Renal cortical epithelial cell (primary cell): ENCODE results near the gene ADCY3. TPM values are rescaled to one million over a fixed set of nuclear protein-coding genes. Genes with fewer than 3 reads are reported as not detected.
A peak's percentile ranks its signal among the peaks of the same experiment; 100 is the strongest.

Source experiments
- DNase-seq: peaks from one replicate; pipeline ENCODE4 v3.0.0-alpha.2; 2011; ENCODE audit warnings: low read depth
- total RNA-seq: library from RNA; depleted of rRNA; stranded (reverse); fragments of >200 nt; gene quantifications from 2 replicates; pipeline ENCODE4 v1.2.3, GENCODE V29; 2014

The ADCY3 gene
- total RNA-seq, 1 donor from 2014 or later = 16.5 TPM

DNA sequence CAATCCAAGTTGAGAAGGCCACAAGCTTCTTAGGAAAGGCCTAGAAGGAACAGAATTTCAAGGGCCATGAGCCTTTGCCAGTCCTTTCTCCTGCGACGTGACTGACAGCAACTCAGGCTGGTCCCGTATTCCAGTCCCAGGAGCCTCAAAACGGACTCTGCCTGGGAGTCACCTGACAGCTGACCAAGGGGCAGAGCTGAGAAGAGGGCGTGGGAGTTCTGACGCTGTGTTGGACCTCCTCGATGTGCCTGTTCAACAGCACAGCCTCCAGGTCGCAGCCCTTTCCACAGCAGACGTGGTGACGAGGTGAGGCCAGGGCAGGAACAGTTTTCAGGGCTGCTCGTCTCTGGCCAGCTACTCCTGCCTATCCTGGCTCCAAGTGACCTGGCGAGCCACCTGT is 89.3 kb downstream of the ADCY3 start:
- no peak for DNase-seq

GRCh38 chr2:24830351-24830750 is 89.7 kb downstream of the ADCY3 start:
- peak; percentile 49 for DNase-seq

DNA sequence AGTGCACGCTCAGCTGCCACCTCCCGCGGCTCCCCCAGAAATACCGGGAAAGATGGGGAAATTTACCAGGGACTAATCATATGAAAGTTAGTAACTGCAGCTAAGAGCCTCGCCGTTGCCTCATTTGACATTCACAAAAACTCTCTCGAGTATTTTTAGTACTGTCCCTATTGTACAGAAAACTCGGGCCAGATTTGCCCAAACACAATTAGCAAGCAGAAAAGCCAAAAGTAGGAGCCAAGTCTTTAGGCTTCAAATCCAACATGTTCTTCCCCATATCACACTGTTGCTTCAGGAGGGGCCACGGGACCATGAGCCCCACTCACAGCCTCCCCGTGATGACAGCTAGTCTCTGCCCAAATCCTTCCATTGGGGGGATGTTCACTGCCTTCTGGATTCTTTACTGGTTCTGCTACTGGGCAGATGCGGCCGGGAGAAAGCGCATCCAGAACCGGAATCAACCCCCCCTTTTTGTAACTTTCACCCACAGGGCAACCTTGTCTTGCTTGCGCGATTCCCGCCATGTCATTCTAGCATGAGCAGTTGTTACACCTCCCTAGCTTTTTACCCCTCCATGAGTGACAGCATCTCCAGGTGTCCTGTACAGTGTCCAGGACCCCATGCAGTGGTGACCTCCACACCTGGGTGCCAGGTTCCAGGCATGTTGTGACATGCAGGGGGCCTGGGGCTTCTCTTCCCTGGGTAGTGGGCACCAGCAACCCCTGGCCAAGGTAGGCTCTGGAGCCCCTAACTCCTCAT is 91.6 kb downstream of the ADCY3 start:
- no peak for DNase-seq

GRCh38 chr2:24827321-24828237 is 92.5 kb downstream of the ADCY3 start:
- DNase-seq = peak; percentile 79

DNA sequence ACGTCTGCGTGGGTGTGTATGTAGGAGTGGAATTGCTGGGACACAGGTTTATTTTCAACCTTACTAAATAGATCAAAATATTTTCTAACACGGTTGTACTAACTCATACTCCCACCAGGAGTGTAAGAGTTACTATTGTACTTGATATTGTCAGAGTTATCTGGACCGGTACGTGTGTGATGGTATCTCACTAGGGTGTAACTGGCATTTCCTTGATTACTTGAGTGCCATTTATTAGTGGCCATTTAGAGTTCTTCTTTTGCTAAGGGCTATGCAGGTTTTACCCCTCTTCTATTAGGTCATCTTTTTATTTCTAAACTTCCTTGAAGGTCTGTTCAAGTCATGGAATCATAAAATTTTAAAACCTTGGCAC is 93.3 kb downstream of the ADCY3 start:
- DNase-seq = no peak

GRCh38 chr2:24825883-24826772 is 93.9 kb downstream of the ADCY3 start:
- no peak for DNase-seq

DNA sequence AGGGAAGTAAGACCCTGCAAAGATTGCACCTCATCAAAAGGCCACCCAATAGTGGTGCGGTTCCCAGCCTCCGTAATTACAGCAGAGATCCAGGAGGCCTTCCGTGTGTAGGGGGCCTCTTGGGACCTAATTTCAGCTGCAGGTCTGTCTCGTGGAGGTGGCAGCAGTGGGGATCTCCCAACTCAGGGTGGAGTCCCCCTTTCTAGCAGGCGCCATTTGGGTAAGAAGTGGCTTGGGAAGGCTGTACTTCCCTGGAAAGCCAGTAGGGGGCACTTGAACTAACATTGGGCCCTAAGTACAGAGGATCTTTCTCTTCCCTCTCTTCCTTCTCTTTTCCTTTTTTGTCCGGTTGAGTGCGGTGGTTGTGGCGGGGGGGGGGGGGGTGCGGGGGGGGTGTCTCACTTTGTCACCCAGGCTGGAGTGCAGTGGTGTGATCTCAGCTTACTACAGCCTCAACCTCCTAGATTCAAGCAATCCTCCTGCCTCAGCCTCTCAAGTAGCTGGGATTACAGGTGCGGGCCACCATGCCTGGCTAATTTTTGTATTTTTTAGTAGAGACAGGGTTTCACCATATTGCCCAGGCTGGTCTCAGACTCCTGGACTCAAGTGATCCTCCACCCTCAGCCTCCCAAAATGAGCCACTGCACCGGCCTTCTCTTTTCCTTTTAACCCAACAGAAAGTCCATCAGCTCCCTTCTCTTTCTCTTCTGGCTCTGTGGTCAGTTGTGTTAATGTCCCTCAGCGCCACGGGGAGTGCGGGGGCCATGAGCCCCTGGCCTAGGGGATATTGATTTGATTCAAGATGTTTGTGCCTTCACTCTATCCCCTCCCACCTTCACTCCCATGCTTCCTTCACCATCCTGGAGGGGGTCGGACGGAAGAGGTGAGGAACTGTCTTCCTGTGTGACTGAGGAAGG is 94.8 kb downstream of the ADCY3 start:
- no peak for DNase-seq

DNA sequence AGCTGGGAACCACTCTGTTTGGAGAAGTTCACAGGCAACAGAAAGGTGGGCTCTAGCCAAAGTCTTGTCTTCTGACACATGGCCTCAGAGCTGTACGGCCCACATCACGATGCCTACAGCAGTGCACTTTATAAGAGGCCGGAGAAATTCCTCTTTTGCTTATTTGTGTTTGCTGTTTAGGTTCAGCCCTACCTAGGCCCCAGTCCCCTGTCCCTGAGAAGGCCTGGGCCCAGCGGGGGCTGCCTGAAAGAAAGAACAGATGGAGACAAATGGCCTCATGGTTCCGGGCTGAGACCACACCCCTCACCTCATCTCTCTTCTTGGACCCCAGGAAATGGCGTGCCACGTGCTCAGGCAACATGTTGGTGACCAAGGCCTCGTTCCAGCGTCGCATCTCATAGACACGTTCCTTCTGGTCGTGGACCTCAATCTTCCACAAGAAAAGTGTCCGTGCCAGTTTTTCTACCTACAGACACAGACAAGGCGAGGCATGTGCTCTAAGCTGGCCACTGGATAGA is 95.9 kb downstream of the ADCY3 start:
- no peak for DNase-seq

GRCh38 chr2:24822049-24822706 is 97.9 kb downstream of the ADCY3 start:
- no peak for DNase-seq

DNA sequence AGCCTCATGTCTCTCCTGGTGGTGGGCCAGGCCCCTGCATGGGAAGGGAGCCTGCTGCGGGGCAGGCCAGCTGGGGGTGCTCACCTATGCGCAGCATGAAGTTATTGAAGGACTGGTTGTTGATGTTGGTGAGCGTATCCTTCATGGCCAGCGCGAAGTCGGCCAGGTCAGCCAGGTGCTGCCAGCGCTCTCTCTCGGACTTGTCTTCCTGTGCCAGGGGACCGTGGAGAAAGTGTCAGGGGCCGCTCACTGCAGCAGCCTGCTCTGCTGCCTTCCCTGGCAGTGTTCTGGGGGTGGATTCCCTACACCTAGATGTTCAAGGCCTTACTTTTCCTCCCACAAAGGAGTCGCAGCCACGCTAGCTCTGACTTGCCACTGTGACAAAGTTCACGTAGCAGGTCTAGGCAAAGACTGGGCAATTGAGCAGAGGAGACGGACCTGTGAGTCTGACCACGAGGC is 98.6 kb downstream of the ADCY3 start:
- no peak for DNase-seq

- DNase-seq = no peak
Measured at GRCh38 chr2:24820598-24821432, 99.2 kb downstream of the ADCY3 start.

- no peak for DNase-seq
Measured at GRCh38 chr2:24820175-24820513, 99.9 kb downstream of the ADCY3 start.

GRCh38 chr2:24819442-24820174 is 100.4 kb downstream of the ADCY3 start:
- DNase-seq = no peak

- DNase-seq = no peak
Measured at GRCh38 chr2:24818721-24819167, 101.3 kb downstream of the ADCY3 start.

DNA sequence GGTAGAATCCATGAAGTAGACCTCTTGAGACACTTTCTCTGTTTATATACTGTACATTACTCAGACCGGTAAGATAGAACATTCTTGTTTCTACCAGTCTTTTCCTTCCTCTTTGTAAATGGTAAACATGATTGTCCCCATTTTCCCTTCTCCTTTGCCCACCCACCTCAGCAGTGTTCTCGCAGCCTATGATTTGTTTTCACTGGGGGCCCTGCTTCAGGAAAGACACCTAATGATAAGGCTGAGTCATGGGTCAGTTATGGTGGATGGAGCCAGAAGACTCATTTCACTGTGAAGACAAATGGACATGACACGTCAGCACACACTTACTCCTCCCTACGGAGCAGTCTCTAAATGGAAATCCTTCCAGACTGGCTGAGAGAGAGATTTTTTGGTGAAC is 103.2 kb downstream of the ADCY3 start:
- no peak for DNase-seq

- DNase-seq = no peak
Measured at GRCh38 chr2:24816404-24816803, 103.6 kb downstream of the ADCY3 start.

GRCh38 chr2:24815171-24815570 is 104.9 kb downstream of the ADCY3 start:
- DNase-seq = no peak

GRCh38 chr2:24814516-24814915 is 105.5 kb downstream of the ADCY3 start:
- DNase-seq = no peak
